Measurements from ENCODE around the gene TEAD4. TPM values are rescaled to one million over a fixed set of nuclear protein-coding genes. Genes with fewer than 3 reads are reported as not detected.

TEAD4 gene
- total and polyA plus RNA-seq, 2 donors (not counting 1 experiment from before 2014, with no cell fraction given), result not detected

DNA sequence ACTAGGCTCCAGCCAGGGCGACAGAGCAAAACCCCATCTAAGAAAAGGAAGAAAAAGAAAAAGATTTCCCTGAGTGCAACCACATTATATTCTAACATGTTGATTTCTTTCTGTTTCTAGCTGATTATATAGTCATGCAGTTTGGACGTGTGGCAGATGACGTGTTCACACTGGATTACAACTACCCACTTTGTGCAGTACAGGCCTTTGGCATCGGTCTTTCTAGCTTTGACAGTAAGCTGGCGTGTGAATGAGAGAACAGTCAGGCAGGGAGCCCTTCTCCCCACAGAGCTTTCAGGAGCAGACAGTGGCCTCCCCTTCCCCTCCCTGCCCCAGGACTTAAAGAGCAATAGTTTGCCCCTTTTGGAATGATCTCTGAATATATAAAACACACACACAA lies 20.0 kb upstream of the TEAD4 start:
- Histone ChIP-seq H2AFZ (ENCODE audit: insufficient read depth, low read depth, low read length, poor library complexity, severe bottlenecking) (no peak overlapping the region), H3K27me3 (replicated peaks in 1 of 4; ENCODE audit: control extremely low read depth in 1 of 4, control insufficient read depth in 3 of 4, insufficient read depth in 4 of 4, low read length in 3 of 4) (no peaks in the 10 kb centered on the region), H3K4me1 (ENCODE audit: control insufficient read depth in 2 of 2, insufficient read depth in 2 of 2, low read length in 2 of 2) (no peaks in the 10 kb centered on the region), H3K9ac (ENCODE audit: low read length) (no peak overlapping the region), H3K36me3 (replicated peaks in 1 of 2; ENCODE audit: control extremely low read depth in 1 of 2, control insufficient read depth in 1 of 2, extremely low read depth in 1 of 2, insufficient read depth in 2 of 2, low read length in 1 of 2) (peaks cover 3 to 6% of the 10 kb centered on the region in 2 experiments), H3K79me2 (ENCODE audit: control insufficient read depth, insufficient read depth, low read length) (no peaks in the 10 kb centered on the region), H3K4me2 (replicated peaks; ENCODE audit: low read depth, low read length, poor library complexity, severe bottlenecking) (no peak overlapping the region), H3K9me3 (ENCODE audit: control extremely low read depth in 1 of 3, control insufficient read depth in 2 of 3, insufficient read depth in 1 of 3, low read length in 2 of 3) (no peaks in the 10 kb centered on the region), H3K4me3 (ENCODE audit: control extremely low read depth in 1 of 5, extremely low read depth in 1 of 5, insufficient read depth in 1 of 5, low read depth in 2 of 5, low read length in 4 of 5) (no peak overlapping the region), H4K20me1 (ENCODE audit: control insufficient read depth, insufficient read depth, low read length, poor library complexity, severe bottlenecking) (no peaks in the 10 kb centered on the region), H3K27ac (ENCODE audit: low read length in 2 of 2) (no peak overlapping the region)
- Mint-ChIP-seq H3K27ac (no peak overlapping the region), H3K9me3 (ENCODE audit: insufficient read depth) (no peaks in the 10 kb centered on the region), H3K27me3 (no peaks in the 10 kb centered on the region), H3K4me1 (no peaks in the 10 kb centered on the region), H3K4me3 (no peak overlapping the region)
- no peak for ATAC-seq (ENCODE audit: low read depth)
- DNase-seq, result no peak
- CTCF ChIA-PET, result interaction anchor here (0.6 kb wide), 1 partner anchor 92 kb away, joined by 4 read pairs; no protein-coding TSS in a partner anchor
- POLR2A ChIA-PET, result no interaction called here
- 100% methylated on average over 4 of the region's 5 CpGs for WGBS (ENCODE audit: insufficient coverage)
- TF ChIP-seq, protein P1, sequence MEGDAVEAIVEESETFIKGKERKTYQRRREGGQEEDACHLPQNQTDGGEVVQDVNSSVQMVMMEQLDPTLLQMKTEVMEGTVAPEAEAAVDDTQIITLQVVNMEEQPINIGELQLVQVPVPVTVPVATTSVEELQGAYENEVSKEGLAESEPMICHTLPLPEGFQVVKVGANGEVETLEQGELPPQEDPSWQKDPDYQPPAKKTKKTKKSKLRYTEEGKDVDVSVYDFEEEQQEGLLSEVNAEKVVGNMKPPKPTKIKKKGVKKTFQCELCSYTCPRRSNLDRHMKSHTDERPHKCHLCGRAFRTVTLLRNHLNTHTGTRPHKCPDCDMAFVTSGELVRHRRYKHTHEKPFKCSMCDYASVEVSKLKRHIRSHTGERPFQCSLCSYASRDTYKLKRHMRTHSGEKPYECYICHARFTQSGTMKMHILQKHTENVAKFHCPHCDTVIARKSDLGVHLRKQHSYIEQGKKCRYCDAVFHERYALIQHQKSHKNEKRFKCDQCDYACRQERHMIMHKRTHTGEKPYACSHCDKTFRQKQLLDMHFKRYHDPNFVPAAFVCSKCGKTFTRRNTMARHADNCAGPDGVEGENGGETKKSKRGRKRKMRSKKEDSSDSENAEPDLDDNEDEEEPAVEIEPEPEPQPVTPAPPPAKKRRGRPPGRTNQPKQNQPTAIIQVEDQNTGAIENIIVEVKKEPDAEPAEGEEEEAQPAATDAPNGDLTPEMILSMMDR (IDR thresholded peaks at IDR 0.05), result no peak
- no peak for TF ChIP-seq EZH2 (IDR thresholded peaks at IDR 0.05; ENCODE audit: borderline replicate concordance, insufficient read depth, low read depth, low read length, poor library complexity, severe bottlenecking)
- intact Hi-C loops (cut with micrococcal nuclease), result no loop called here

DNA sequence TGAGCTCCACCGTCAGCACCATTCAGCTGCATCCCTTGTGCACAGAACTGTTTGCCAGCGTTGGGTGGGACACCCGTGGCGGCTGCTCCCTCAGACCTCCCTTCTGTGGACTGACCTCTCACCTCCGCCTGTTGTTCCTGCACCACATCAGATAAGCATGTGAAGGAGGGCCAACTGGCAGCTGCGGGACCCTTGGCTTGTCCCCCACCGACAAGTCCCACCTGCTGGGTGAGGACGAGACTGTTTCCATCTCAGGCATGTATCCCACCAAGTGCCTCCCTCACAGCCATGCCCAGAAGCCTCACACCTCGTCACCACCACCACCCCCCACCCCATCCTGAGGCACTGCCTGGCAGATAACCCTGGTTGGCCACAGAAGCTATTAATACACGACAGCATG lies 18.6 kb upstream of the TEAD4 start:
- Histone ChIP-seq H3K36me3 (replicated peaks in 1 of 2; ENCODE audit: control extremely low read depth in 1 of 2, control insufficient read depth in 1 of 2, extremely low read depth in 1 of 2, insufficient read depth in 2 of 2, low read length in 1 of 2) (peaks cover 0 to 3% of the 10 kb centered on the region in 2 experiments), H4K20me1 (ENCODE audit: control insufficient read depth, insufficient read depth, low read length, poor library complexity, severe bottlenecking) (no peaks in the 10 kb centered on the region), H3K27ac (ENCODE audit: low read length in 2 of 2) (no peak overlapping the region), H3K79me2 (ENCODE audit: control insufficient read depth, insufficient read depth, low read length) (no peaks in the 10 kb centered on the region), H2AFZ (ENCODE audit: insufficient read depth, low read depth, low read length, poor library complexity, severe bottlenecking) (no peak overlapping the region), H3K27me3 (replicated peaks in 1 of 4; ENCODE audit: control extremely low read depth in 1 of 4, control insufficient read depth in 3 of 4, insufficient read depth in 4 of 4, low read length in 3 of 4) (no peaks in the 10 kb centered on the region), H3K4me3 (ENCODE audit: control extremely low read depth in 1 of 5, extremely low read depth in 1 of 5, insufficient read depth in 1 of 5, low read depth in 2 of 5, low read length in 4 of 5) (no peak overlapping the region), H3K9me3 (ENCODE audit: control extremely low read depth in 1 of 3, control insufficient read depth in 2 of 3, insufficient read depth in 1 of 3, low read length in 2 of 3) (no peaks in the 10 kb centered on the region), H3K4me2 (replicated peaks; ENCODE audit: low read depth, low read length, poor library complexity, severe bottlenecking) (no peak overlapping the region), H3K4me1 (ENCODE audit: control insufficient read depth in 2 of 2, insufficient read depth in 2 of 2, low read length in 2 of 2) (peaks cover 0 to 5% of the 10 kb centered on the region in 2 donors), H3K9ac (ENCODE audit: low read length) (no peak overlapping the region)
- intact Hi-C loops (cut with micrococcal nuclease), result no loop called here
- DNase-seq, result no peak
- WGBS (ENCODE audit: insufficient coverage), result 81% methylated on average over 9 of the region's 10 CpGs
- H3K9me3 Mint-ChIP-seq (ENCODE audit: insufficient read depth), result no peaks in the 10 kb centered on the region
- H3K4me3 Mint-ChIP-seq, result no peak overlapping the region
- H3K4me1 Mint-ChIP-seq, result peaks cover 4% of the 10 kb centered on the region
- H3K27me3 Mint-ChIP-seq, result no peaks in the 10 kb centered on the region
- no peak overlapping the region for H3K27ac Mint-ChIP-seq
- CTCF ChIA-PET, result no interaction called here
- no peak for ATAC-seq (ENCODE audit: low read depth)
- POLR2A ChIA-PET, result no interaction called here
- TF ChIP-seq, protein P1 (IDR thresholded peaks at IDR 0.05), result no peak
- no peak for TF ChIP-seq EZH2 (IDR thresholded peaks at IDR 0.05; ENCODE audit: borderline replicate concordance, insufficient read depth, low read depth, low read length, poor library complexity, severe bottlenecking)

Data from B cell (primary cell).